ENCODE measurements around the gene LCN10. TPM values are rescaled to one million over a fixed set of nuclear protein-coding genes. Genes with fewer than 3 reads are reported as not detected.

Gene LCN10
- total RNA-seq, 1 experiment from 2014 or later = not detected

DNA sequence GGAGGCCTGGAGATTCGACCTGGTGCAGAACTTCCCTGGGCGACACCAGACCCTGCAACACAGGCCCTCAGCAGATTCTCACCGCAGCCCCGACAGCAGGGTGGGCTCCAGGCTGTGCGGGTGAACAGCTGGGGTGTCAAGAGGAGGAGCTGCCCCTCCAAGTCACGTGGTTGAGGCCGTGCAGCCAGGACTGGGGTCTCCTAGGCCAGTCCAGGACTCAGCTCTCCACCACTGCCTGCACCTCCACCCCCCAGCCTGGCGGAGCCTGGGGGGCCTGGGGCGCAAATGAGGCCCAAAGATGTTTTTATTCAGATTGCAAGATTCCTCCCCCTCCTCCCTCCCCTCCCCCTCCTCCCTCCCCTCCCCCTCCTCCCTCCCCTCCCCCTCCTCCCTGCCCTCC lies 46.2 kb downstream of the LCN10 start:
- CTCF ChIA-PET = no interaction called here
- Histone ChIP-seq H3K4me1 (ENCODE audit: control insufficient read depth, insufficient read depth, low read length) (peaks cover 44% of the 10 kb centered on the region), H3K4me3 (ENCODE audit: low read depth in 2 of 2, low read length in 2 of 2) (no peak overlapping the region), H3K36me3 (ENCODE audit: control insufficient read depth, insufficient read depth, low read length) (no peaks in the 10 kb centered on the region), H3K9me3 (ENCODE audit: control insufficient read depth, insufficient read depth, low read depth, low read length) (no peaks in the 10 kb centered on the region), H3K27ac (ENCODE audit: low read length) (no peak overlapping the region), H3K27me3 (ENCODE audit: control insufficient read depth, insufficient read depth, low read length) (no peaks in the 10 kb centered on the region)
- intact Hi-C loops (cut with micrococcal nuclease; ENCODE audit: unreplicated experiment) (no loop called here), in situ Hi-C loops (cut with HindIII; ENCODE audit: low pct_unique_long_range_greater_than_20kb, low sequenced_read_pairs) (no loop called here)
- TF ChIP-seq, protein P1, sequence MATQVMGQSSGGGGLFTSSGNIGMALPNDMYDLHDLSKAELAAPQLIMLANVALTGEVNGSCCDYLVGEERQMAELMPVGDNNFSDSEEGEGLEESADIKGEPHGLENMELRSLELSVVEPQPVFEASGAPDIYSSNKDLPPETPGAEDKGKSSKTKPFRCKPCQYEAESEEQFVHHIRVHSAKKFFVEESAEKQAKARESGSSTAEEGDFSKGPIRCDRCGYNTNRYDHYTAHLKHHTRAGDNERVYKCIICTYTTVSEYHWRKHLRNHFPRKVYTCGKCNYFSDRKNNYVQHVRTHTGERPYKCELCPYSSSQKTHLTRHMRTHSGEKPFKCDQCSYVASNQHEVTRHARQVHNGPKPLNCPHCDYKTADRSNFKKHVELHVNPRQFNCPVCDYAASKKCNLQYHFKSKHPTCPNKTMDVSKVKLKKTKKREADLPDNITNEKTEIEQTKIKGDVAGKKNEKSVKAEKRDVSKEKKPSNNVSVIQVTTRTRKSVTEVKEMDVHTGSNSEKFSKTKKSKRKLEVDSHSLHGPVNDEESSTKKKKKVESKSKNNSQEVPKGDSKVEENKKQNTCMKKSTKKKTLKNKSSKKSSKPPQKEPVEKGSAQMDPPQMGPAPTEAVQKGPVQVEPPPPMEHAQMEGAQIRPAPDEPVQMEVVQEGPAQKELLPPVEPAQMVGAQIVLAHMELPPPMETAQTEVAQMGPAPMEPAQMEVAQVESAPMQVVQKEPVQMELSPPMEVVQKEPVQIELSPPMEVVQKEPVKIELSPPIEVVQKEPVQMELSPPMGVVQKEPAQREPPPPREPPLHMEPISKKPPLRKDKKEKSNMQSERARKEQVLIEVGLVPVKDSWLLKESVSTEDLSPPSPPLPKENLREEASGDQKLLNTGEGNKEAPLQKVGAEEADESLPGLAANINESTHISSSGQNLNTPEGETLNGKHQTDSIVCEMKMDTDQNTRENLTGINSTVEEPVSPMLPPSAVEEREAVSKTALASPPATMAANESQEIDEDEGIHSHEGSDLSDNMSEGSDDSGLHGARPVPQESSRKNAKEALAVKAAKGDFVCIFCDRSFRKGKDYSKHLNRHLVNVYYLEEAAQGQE (IDR thresholded peaks at IDR 0.05; ENCODE audit: insufficient read depth in 1 of 2, low read depth in 2 of 2, low read length in 1 of 2) = no peak
- TF ChIP-seq TCF7L2 (IDR thresholded peaks at IDR 0.05; ENCODE audit: low read depth, low read length) (no peak), POLR2AphosphoS5 (IDR thresholded peaks at IDR 0.05; ENCODE audit: low read depth, low read length) (no peak), SIN3A (IDR thresholded peaks at IDR 0.05; ENCODE audit: borderline replicate concordance, insufficient read depth, low read depth, low read length) (no peak)
- TF ChIP-seq, protein P2, sequence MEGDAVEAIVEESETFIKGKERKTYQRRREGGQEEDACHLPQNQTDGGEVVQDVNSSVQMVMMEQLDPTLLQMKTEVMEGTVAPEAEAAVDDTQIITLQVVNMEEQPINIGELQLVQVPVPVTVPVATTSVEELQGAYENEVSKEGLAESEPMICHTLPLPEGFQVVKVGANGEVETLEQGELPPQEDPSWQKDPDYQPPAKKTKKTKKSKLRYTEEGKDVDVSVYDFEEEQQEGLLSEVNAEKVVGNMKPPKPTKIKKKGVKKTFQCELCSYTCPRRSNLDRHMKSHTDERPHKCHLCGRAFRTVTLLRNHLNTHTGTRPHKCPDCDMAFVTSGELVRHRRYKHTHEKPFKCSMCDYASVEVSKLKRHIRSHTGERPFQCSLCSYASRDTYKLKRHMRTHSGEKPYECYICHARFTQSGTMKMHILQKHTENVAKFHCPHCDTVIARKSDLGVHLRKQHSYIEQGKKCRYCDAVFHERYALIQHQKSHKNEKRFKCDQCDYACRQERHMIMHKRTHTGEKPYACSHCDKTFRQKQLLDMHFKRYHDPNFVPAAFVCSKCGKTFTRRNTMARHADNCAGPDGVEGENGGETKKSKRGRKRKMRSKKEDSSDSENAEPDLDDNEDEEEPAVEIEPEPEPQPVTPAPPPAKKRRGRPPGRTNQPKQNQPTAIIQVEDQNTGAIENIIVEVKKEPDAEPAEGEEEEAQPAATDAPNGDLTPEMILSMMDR (IDR thresholded peaks at IDR 0.05) = no peak
- no TSS peak for BruUV-seq (replicated peaks)
- DNase-seq (ENCODE audit: low read depth, low spot score) (no peak), ATAC-seq (no peak)
- POLR2A ChIA-PET = no interaction called here

DNA sequence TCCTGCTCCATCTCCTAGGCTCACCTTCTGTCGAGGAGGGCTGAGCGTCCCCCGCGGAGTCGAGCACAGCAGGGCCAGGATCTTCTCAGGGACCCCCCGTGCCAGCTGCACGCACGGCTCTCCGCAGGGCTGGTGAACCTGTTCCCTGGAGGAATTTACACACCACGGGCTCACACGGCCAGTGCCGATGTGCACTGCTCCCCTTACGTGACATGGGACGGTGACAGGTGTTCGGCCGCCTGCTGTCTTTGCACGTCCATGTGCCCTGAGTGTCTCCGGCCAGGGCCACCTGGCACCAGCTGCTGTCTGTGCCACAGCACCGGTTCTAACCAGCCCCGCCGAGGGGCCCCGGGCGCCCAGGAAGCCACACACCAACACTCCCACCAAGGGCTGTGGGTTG lies 46.8 kb downstream of the LCN10 start:
- no peak overlapping the region for H3K4me3 ChIP-seq (ENCODE audit: low read depth in 2 of 2, low read length in 2 of 2)
- H3K4me1 ChIP-seq (ENCODE audit: control insufficient read depth, insufficient read depth, low read length) = peaks cover 44% of the 10 kb centered on the region
- intact Hi-C loops (cut with micrococcal nuclease; ENCODE audit: unreplicated experiment) = no loop called here
- no peaks in the 10 kb centered on the region for H3K36me3 ChIP-seq (ENCODE audit: control insufficient read depth, insufficient read depth, low read length)
- no peak overlapping the region for H3K27ac ChIP-seq (ENCODE audit: low read length)
- CTCF ChIA-PET = no interaction called here
- in situ Hi-C loops (cut with HindIII; ENCODE audit: low pct_unique_long_range_greater_than_20kb, low sequenced_read_pairs) = no loop called here
- DNase-seq (ENCODE audit: low read depth, low spot score) = no peak
- no peak for ATAC-seq
- H3K27me3 ChIP-seq (ENCODE audit: control insufficient read depth, insufficient read depth, low read length) = no peaks in the 10 kb centered on the region
- BruUV-seq (replicated peaks) = no TSS peak
- POLR2A ChIA-PET = no interaction called here
- no peak for TF ChIP-seq SIN3A (IDR thresholded peaks at IDR 0.05; ENCODE audit: borderline replicate concordance, insufficient read depth, low read depth, low read length)
- TF ChIP-seq POLR2AphosphoS5 (IDR thresholded peaks at IDR 0.05; ENCODE audit: low read depth, low read length) = no peak
- TF ChIP-seq, protein P2 (IDR thresholded peaks at IDR 0.05) = no peak
- TF ChIP-seq TCF7L2 (IDR thresholded peaks at IDR 0.05; ENCODE audit: low read depth, low read length) = no peak
- TF ChIP-seq, protein P1 (IDR thresholded peaks at IDR 0.05; ENCODE audit: insufficient read depth in 1 of 2, low read depth in 2 of 2, low read length in 1 of 2) = no peak
- no peaks in the 10 kb centered on the region for H3K9me3 ChIP-seq (ENCODE audit: control insufficient read depth, insufficient read depth, low read depth, low read length)
